ENCODE data around the gene BMI1.

The BMI1 gene

DNA sequence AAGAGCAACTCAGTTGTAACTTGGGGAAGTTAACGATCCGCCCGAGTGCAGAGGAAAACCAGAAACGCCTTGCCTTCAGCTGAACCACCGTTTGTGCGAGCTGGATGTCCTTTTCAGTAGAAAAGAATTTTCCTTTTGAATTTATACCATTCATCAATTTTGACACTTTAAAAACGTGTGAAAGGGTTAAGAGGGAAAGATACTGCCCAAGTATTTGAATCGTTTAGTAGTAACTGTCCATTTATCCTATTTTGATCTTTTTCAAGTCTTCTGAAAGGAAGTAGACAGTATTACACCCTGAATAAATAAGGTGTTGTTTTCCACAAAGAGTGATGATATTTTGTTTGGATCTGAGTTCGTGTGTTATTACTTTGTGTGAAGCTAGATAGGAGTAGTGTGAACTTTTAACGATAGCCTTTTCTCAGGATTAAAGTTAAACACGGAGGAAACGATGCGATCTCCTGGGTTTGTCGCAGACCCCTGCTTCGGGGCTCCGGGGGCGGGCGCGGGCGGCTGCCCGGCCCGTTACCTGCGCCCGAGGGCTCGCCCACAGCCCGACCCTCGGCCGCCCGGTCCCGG lies 830 bp upstream of the BMI1 start:
- DNase-seq (ENCODE audit: low read depth), result no peak

DNA sequence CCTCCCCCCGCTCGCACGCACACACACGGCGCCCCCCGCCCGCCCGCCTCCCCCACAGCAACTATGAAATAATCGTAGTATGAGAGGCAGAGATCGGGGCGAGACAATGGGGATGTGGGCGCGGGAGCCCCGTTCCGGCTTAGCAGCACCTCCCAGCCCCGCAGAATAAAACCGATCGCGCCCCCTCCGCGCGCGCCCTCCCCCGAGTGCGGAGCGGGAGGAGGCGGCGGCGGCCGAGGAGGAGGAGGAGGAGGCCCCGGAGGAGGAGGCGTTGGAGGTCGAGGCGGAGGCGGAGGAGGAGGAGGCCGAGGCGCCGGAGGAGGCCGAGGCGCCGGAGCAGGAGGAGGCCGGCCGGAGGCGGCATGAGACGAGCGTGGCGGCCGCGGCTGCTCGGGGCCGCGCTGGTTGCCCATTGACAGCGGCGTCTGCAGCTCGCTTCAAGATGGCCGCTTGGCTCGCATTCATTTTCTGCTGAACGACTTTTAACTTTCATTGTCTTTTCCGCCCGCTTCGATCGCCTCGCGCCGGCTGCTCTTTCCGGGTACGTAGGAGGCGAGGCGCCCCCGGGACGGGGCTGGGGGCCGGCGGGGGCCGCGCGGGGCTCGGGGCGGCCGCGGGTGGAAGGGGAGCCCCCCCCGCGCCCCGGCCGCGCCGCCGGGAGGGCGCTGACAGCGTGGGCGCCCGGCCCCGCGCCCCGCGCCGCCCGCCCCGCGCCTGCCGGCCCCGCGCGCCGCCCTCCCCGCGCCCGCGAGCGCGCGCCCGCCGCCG lies 441 bp downstream of the BMI1 start:
- peak; percentile 51 for DNase-seq (ENCODE audit: low read depth)

DNA sequence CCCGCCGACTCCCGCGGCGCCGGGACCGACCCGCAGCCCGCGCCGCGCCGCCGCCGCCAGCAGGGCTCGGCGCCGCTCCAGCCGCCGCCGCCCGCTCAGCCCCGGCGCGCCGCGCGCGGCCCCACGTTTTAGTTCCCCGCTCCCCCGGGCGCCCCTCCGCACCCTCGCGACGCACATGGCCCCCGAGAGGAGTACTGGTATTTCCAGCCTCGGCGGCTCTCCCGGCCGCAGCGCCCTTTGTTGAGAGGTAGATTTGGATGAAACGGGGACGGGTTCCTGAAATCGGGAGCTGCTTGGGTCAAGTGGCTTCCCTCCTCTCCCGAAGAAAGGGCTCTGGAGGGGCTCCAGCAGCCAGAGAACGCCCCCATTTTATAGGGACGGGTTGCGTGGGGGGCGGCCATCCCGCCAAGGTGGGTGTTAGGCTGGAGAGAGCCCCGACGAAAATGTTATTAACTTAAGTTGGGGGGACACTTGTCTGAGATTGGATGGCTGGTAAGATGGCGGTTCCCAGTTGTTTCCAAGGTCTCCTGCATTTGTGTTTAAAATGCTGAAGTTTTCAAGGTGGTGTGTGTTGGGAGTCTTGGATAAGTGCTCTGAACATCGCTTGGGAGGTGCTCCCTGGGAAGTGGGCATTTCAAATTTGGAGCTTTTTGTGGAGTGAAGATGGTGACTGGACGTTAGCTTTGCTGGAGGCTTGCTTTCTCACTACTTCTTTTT lies 1.2 kb downstream of the BMI1 start:
- DNase-seq (ENCODE audit: low read depth), result no peak

DNA sequence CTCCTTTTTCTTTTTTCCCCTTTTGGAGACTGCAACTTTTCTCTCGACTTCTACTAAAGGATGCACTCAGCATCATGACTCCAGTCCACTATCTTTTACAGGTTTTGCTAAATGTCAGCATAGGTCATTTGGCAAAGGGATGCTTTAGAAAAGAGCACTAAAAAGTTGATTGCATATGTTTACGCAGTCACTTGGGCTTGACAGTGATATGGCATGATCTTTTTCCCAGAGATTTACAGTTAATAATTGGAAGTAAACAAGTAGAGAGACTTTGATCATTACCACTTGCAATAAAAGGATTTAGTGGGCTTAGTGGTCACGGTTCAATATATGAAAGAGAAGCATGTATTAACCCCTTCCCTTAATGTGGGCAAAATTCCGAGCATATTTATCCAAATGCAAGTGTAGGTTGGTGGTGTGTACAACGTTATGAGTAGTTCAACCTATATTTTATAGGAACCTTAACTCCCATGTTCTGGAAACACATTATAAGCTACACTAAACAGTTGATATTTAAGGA lies 1.8 kb downstream of the BMI1 start:
- DNase-seq (ENCODE audit: low read depth), result no peak

DNA sequence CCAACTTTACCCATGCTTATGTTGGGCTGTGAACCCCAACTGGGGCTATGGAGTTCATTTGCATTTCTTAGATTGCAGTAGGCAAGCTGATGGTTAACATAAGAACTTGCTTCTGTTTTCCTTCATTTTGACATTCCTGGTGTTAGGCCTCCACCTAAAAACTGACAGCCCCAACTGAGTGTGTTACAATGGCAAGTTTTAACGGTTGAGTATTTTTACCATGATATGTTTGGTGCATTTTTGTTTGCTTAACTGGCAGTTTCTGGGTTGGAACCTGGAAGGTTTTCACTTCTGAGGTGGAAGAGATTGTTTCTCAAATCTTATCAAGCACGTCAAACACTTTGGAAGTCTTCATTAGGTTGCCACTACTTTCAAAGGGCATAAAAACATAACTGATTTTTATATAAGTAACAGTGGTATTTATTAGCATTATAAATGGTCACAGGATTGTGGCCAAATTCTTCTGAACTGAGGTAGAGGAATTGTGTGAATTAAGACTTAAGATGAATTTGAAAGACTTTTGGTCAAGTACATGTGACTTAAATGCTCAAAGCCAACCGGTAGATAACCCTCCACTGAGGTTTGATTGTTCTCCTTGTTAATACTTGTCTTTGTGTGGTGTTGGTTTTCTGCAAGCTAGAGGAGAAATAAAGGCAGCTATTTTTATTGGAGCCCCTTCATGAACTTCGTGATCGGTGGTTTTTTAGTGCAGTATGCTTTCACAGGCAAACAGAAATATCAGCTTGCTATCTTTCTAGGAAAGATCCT lies 2.8 kb downstream of the BMI1 start:
- DNase-seq (ENCODE audit: low read depth), result no peak

DNA sequence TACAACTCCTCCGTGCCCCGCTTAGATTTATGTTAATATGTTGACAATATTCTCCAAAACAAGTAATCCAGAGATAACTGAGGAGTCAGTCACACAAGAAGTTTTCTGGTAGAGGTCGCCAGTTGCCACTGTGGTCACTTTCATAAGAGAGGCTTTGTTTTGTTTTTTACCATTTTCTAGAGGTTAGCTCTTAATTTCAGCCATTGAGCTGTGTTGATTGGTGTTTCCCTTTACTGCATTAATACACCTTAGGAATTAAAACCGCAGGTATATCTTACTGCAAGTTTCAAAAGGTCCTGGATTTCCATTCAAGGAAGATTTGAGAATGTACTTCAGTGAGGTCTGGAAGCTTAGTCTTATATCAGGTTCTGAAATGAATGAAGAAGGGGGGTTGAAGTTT lies 3.5 kb downstream of the BMI1 start:
- DNase-seq (ENCODE audit: low read depth), result no peak

DNA sequence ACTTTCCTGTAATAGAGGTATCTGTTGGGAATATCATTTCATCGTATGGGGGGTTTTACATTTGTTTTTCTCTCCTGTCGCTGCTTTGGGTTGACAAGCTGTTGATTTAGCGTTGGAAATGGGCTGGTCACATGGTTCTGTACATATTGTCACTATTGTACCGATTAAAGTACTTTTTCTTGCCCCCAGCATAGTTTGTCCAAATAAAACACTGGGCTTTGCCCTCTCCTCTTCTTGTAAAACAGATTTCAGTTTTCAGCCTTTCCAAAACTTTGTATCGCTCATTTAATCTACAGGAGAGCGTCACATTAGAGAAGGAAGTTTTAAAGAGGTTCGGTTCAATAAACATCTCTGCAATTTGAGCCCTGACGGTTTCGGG lies 4.0 kb downstream of the BMI1 start:
- no peak for DNase-seq (ENCODE audit: low read depth)

DNA sequence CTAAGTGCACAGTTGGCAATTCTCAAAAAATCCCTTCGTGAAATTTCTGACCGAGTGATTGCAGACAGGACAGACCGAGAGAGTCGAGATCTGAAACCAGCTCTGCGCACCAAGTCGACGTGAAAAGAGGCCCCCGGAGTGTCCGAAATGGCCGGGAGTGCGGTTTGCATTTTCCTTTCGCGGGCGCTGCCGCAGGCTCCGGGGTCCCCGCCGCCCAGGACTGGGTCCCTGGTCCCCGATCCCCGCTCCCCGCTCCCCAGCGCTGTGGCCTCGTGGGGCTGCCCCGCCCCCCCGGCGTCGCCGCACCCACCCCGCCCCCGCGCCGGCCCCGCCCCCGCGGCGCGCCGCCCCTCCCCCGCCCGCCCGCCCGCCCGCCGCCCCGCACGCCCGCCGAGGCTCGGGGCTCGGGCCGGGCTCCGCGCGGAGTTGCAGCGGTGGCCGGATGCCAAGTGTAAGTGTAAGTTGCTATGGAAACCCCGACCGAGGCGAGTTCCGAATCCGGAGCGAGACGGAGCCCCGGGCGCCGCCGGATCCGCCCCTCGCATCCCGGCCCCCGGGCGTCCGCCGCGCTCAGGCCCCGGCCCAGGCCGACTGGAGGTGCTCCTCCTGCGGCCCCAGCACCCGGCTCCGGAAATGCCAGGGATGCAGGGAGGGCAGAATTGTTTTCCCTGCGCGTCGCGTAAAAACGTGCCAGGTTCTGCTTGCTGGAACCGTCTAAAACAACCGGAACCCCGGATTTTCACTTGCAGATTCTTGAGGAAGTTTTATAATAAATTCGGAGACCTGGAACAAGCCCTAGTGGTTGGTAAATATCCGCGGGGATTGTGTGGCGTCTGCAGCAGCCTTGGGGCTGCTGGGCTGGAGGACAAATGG lies 4.6 kb downstream of the BMI1 start:
- peak; percentile 70 for DNase-seq (ENCODE audit: low read depth)

DNA sequence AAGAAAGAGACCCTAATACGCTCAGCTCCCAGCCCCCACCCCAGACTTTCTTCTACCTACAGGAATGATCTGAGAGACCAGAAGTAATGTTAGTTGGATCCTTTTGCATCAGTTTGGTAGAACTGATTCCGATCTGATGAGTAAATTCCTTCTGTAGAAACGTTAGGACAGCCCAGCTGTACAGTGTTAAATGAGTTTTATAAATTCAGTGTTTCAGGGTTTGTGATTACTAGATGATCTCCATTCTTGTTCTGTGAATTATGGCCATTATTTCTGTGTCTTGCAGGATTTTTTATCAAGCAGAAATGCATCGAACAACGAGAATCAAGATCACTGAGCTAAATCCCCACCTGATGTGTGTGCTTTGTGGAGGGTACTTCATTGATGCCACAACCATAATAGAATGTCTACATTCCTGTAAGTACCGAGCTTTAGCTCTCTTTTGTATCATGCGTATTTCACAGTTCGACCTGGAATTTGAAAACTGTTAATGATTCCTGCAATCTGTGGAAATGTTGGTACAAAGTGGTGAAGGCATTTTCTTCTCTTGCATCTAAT lies 5.3 kb downstream of the BMI1 start:
- DNase-seq (ENCODE audit: low read depth), result no peak

DNA sequence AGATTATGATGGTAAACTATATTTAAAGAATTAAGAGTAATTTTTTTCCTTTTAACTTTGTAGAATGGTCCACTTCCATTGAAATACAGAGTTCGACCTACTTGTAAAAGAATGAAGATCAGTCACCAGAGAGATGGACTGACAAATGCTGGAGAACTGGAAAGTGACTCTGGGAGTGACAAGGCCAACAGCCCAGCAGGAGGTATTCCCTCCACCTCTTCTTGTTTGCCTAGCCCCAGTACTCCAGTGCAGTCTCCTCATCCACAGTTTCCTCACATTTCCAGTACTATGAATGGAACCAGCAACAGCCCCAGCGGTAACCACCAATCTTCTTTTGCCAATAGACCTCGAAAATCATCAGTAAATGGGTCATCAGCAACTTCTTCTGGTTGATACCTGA lies 8.3 kb downstream of the BMI1 start:
- DNase-seq (ENCODE audit: low read depth), result no peak

DNA sequence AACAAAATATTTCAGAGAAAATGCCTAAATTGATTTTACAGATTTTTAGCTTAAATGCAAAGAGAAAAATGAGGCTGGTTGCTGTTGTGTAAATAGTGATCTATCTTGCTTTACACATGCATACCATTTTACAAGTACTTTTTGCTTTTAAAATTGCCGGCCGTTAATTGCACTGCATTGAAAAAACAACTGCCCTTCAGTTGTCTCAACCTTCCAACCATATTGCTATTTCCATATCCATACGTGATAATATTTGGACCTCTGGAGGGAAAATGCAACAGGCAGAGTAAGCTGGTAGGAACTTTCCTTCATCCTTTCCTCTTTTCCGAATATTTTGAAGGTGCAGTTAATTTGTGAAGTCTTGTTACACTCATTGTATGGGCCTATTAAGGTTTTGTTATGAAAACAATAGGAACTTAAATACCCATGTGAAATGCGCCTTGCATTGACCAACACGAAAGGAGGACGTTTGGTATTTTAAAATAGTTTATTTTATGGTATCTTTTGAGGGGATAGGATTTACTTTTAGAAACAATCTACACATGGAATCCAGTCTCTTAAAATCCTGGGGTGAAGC lies 11.3 kb downstream of the BMI1 start:
- no peak for DNase-seq (ENCODE audit: low read depth)

DNA sequence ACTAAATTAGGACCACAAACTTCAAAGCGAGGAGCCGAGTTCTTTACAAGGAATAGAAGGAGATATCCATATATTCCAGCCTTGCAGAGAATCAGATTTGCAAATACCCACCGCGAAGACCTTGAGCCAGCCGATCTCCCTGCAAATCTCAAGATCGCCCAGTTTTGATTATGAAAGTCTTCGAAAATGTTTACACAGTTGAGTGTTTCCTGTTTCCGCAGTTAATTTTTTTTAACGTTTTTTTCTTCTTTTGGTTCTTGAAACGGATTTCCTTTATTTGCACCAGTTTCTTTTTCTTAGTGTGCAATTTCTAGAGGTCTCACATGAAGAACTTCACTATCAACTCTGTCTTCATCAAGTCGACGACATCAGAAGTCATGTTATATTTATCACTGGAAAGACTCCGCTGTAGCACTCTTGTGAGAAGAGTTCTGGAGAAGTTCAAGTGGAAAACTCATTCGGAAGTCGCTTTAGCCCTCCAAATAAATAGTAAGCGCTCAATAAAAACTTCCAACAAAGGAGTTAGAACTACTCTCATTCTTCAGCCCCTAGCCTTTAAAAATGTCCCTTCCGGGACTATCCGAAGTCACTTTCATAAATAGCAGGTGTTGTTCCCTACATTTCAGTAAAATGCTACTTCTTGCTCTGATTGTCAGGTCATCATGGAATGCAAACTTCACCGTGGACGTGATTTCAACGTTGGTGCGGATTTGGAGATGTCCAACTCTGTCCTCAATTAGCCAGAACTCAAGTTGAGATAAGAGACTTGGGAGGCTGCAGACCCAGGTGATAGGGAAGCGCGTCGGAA lies 12.5 kb downstream of the BMI1 start:
- DNase-seq (ENCODE audit: low read depth), result no peak

DNA sequence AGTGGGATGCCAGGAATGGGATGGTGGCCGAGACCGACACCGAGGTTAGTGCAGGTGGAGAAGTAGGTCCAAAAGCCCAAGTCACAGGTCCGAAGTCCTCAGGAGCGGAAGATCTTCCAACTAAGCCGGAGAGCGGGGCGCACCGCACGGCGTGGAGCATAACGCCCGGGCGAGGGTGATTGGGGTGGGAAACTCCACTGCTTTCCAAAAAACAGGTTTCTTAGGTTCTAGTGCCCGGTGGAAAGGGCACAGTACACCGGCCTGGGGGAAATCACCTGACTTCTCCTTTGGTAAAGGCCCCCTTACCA lies 13.0 kb downstream of the BMI1 start:
- no peak for DNase-seq (ENCODE audit: low read depth)

DNA sequence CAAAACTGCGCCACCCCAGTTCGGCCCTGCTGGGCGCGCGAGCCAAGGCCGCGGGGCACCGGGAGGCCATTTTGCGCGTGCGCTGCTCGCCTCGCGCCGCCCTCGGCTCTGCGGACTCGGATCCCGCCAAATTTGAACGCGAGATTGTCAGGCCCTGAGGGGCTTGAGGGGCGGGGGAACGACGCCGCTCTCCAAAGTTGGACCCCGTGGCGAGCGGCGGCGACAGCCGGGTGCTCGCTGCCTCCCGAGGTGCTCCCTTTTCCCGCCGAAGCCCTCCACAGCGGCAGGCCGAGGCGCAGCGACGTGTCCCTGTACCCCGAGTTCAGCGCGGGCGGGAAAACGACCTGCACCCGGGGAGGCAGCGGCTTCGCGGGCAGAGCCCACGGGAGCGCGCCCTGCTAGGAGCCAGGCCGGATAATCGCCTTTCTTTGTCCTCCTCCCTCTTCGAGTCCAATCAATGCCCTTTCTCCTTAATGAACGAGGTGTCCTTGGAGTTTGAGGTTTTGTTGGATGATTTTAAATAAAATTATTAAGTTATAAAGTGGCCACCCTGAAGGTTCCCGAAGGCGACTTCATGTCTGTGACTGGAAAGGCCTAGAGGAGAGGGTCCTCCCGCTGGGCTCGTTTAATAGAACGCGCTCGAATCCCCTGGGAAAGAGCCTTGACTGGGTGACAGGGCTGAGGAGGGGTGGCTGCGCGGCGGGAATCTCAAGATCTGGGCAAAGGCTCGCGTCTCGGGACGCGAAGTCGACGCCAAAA lies 13.7 kb downstream of the BMI1 start:
- DNase-seq (ENCODE audit: low read depth), result no peak

DNA sequence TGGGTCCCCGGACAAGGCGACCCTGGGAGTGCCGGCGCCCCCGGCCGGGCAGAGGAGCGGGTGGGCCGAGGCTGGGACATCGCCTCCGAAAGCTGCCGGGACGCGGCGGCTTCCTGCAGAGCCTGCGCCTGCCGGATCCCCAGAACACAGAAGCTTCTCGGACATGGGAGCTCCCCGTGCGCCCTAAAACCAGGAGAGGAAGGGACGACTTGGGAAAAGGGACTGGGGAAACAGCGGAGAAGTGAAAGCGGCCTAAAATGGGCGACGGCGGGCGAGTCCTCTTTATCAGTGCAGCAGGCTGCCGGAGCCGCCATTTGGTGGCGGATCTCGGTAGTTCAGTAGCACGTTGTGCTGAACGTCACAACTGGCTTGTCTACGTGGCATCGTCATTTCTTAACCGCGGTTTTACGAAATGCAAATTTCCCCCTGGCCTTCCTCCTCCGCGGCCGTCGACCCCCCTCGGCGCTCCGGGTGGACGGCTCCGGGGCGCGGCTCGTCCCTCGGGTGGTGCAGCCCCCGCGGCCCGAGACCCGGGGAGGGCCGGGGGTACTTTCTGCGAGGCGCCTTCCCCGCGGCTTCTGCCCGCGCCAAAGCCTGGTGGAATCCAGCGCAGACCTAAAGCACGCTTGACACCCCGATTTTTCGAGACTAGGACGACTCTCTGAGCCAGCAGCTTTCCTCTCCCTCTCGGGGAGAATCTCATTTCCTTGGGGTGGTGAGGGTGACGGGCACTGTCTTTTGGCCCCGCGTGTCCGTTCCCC lies 14.5 kb downstream of the BMI1 start:
- DNase-seq (ENCODE audit: low read depth), result peak; percentile 58

DNA sequence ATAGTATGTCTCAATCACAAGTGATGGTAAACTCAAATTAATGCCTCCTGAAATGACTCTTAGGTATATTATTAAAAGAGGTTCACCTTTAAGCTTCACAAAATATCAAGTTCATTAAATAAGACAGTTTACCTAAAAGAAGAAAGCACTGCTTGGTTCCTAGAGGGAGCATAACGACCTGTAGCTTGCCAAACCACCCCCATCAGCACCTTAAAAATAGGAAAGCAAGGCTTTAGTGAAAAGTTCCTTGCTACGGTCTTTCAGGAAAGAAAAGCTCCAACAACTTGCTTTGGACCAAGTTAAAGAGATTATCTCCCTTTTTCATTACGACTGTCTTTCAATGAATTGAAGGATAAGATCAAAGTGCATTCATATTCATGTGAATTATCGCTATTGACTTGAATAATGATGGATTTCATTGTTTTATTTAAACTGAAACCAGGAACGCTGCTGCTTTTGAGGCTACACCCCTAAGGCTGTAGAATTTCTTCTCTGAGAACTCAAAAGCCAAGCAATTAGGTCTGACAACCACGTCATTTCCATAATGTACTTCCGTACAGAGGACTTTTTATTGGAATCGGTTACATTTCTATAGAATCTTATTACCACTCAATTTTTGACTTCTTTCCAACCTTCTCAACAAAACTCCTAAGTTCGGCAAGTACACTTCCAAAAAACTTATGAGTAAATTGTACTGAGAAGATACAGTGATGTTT lies 17.4 kb downstream of the BMI1 start:
- DNase-seq (ENCODE audit: low read depth), result no peak

DNA sequence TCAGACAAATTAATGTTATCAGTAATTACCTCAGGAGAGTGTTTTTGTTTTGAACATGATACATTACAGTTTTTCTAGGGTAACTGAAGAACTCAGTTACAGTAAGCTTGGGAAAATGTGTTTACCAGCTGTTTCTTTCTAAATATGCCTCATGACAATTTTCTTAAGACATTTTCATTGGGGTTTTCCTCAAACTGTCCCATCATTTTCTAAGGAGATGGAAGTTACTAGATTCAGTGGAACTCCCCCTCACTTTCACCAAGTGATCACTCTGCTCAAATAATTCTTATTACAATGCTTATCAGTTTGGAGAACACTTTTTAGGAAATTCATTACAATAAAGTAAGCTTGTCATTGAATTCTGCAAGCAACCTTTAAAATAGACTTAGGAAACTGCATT lies 18.0 kb downstream of the BMI1 start:
- DNase-seq (ENCODE audit: low read depth), result no peak

DNA sequence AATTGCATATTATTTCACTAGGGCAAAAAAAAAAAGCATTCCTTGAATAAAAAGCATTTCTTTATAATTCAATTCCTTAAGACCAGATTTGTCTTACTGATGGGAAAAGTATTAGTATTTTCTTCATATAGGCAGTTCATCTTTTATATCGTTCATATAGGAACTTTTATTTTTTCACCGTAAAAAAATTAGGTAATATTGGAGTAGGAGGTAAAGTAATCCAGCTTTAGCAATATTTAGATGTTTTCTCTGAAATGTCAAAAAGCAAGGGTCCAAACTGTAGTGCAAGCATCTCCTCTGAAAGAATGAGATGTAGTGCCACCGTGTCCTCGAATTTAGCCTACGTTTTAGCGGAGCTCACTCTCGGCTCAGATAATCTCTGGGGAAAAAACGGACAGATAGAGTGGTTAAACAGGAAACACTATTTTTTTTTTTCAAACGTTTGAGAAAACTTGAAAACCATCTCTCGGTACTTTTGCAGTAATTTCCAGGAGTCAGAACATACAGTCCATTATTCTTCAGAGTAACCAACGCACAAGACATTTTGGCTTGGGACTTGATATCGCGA lies 18.9 kb downstream of the BMI1 start:
- no peak for DNase-seq (ENCODE audit: low read depth)

All from T-helper 22 cell (primary cell).